Measurements from ENCODE around the gene BRAF.
"Not testable (repeated sequence)": the region's sequence is repeated elsewhere in the genome, so short reads cannot be mapped to it uniquely, and the experiment has no call there.

Gene BRAF

GRCh38 chr7:140678081-140678815, 246.5 kb downstream of the BRAF start:
- no peak for DNase-seq

GRCh38 chr7:140677496-140677895, 247.2 kb downstream of the BRAF start:
- DNase-seq: no peak

- DNase-seq: not testable (repeated sequence)
Observed at GRCh38 chr7:140676956-140677355, 247.8 kb downstream of the BRAF start.

GRCh38 chr7:140676306-140676705, 248.4 kb downstream of the BRAF start:
- no peak for DNase-seq

- DNase-seq: no peak
Observed at GRCh38 chr7:140675726-140676125, 249.0 kb downstream of the BRAF start.

- DNase-seq: peak; percentile 44
Observed at GRCh38 chr7:140674899-140675701, 249.6 kb downstream of the BRAF start.

- no peak for DNase-seq
Observed at GRCh38 chr7:140674356-140674800, 250.4 kb downstream of the BRAF start.

- no peak for DNase-seq
Observed at GRCh38 chr7:140673774-140674155, 251.0 kb downstream of the BRAF start.

- DNase-seq: no peak
Observed at GRCh38 chr7:140673063-140673773, 251.5 kb downstream of the BRAF start.

- no peak for DNase-seq
Observed at GRCh38 chr7:140672382-140673062, 252.2 kb downstream of the BRAF start, which contains the start of gene ADCK2. Gene ADCK2 (plus strand): TSS chr7:140672945. CDS start chr7:140673331, 386 bp downstream.

- DNase-seq: no peak
Observed at GRCh38 chr7:140671966-140672365, 252.8 kb downstream of the BRAF start.

- no peak for DNase-seq
Observed at GRCh38 chr7:140670343-140670935, 254.3 kb downstream of the BRAF start.

GRCh38 chr7:140669862-140670261, 254.9 kb downstream of the BRAF start:
- DNase-seq: not testable (repeated sequence)

- no peak for DNase-seq
Observed at GRCh38 chr7:140669352-140669751, 255.4 kb downstream of the BRAF start.

Measured in fibroblast of skin of abdomen (primary cell).